Skin epidermis (tissue), 12 donors: ENCODE results near the gene TBX19.
A peak's percentile ranks its signal among the peaks of the same experiment; 100 is the strongest.
"Not testable (repeated sequence)": the region's sequence is repeated elsewhere in the genome, so short reads cannot be mapped to it uniquely, and the experiment has no call there.

Experiments
- H3K27ac ChIP-seq, 21 experiments: fragments of 200-600 bp; sonication (generic) in 11 of 21; one replicate each; pipeline ENCODE4 v1.5.0; 2020; ENCODE audit warnings: mild to moderate bottlenecking in 3 of 21, inconsistent platforms in 2 of 21, moderate library complexity in 2 of 21
- H3K4me3 ChIP-seq, 7 experiments: fragments of 200-600 bp; sonication (generic) in 2 of 7; one replicate each; pipeline ENCODE4 v1.5.0; 2020; ENCODE audit warnings: inconsistent platforms in 2 of 7, mild to moderate bottlenecking in 2 of 7, moderate library complexity in 1 of 7

The TBX19 gene

DNA sequence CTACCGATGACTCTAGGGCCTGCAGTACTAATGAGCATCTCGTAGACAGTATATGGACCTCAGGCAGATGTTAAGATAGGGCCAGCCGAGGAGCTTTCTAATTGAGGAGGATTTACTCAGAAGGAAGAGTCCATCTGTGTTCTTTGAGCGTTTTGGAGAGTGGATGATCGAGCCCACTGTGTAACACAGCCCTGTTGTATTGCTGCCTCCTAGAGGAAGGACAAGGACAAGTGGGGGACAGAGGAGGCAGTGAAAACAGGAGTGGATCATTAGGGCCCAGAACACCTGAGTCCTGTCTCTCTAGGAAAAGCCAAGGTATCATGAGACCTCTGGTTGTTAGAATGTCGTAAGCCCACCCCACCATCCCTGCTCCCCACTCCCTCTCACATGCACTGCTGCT is 62.9 kb downstream of the TBX19 start:
- peak overlapping the region in 4 of 21 experiments; percentile 22 to 56 (median 38) for H3K27ac ChIP-seq
- H3K4me3 ChIP-seq: no peak overlapping the region

DNA sequence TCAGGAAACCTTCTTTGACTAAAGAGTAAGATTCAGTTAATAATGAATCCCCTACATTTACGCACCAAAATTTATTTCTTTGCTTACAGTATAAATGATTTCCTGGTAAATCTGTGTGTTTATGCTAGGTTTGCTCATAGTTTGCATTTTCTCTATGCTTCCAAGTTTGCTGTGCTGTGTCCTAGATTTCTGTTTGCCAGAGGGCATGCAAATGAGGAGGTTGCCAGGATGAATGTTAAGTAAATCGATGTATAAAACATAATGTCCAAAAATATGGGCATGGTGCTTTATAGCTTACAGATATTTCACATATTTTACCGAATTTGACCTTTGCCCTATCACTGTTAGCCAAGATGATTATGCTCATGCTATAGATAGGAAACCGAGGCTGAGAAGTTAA is 63.8 kb downstream of the TBX19 start:
- H3K27ac ChIP-seq: no peak overlapping the region
- no peak overlapping the region for H3K4me3 ChIP-seq

GRCh38 chr1:168345939-168346338 is 65.3 kb downstream of the TBX19 start:
- Histone ChIP-seq H3K27ac (no peak overlapping the region), H3K4me3 (no peak overlapping the region)

- H3K27ac ChIP-seq: peak overlapping the region in 1 of 21 experiments; percentile 62
- H3K4me3 ChIP-seq: no peak overlapping the region
Measured at GRCh38 chr1:168347630-168348029, 67.0 kb downstream of the TBX19 start.

DNA sequence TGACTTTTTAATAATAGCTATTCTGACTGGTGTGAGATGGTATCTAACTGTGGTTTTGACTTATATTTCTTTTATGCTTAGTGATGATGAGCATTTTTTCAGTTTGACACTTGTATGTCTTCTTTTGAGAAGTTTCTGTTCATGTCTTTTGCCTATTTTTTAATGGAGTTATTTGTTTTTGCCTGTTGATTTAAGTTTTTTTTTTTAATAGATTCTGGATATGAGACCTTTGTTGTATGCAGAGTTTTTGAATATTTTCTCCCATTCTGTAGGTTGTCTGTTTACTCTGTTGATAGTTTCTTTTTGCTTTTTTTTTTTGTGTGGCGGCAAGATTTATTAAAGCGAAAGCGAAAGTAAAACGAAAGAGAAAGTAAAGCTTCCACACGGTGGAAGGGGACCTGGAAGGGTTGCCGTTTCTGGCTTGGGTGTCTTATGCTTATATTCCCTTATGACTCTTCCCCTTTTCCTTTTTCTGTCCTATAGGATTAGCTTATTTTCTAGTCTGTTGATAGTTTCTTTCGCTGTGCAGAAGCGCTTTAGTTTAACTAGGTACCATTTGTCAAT is 67.6 kb downstream of the TBX19 start:
- Histone ChIP-seq H3K27ac (peak overlapping the region in 1 of 21 experiments; percentile 62), H3K4me3 (peak overlapping the region in 6 of 7 experiments; percentile 10 to 32 (median 24))

DNA sequence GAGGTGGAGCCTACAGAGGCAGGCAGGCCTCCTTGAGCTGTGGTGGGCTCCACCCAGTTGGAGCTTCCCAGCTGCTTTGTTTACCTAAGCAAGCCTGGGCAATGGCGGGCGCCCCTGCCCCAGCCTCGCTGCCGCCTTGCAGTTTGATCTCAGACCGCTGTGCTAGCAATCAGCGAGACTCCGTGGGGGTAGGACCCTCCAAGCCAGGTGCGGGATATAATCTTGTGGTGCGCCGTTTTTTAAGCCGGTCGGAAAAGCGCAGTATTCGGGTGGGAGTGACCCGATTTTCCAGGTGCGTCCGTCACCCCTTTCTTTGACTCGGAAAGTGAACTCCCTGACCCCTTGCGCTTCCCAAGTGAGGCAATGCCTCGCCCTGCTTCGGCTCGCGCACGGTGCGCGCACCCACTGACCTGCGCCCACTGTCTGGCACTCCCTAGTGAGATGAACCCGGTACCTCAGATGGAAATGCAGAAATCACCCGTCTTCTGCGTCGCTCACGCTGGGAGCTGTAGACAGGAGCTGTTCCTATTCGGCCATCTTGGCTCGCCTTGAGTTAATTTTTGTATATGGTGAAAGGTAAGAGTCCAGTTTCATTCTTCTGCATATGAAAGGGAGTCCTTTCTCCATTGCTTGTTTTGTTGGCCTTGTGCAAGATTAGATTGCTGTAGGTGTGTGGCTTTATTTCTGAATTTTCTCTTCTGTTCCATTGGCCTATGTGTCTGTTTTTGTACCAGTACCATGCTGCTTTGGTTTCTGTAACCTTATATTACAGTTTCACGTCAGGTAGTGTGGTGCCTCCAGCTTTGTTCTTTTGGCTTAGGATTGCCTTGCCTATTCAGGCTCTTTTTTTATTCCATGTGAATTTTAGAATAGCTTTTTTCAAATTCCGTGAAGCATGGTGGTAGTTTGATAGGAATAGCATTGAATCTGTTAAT is 73.9 kb downstream of the TBX19 start:
- H3K27ac ChIP-seq: not testable (repeated sequence)
- peak overlapping the region in 2 of 7 experiments; percentile 5 to 22 for H3K4me3 ChIP-seq

GRCh38 chr1:168360151-168361021 is 79.7 kb downstream of the TBX19 start:
- Histone ChIP-seq H3K27ac (peak overlapping the region in 1 of 21 experiments; percentile 31), H3K4me3 (no peak overlapping the region)

GRCh38 chr1:168361252-168361651 is 80.6 kb downstream of the TBX19 start:
- Histone ChIP-seq H3K27ac (peak overlapping the region in 2 of 21 experiments; percentile 17 to 31), H3K4me3 (no peak overlapping the region)

GRCh38 chr1:168362991-168363390 is 82.3 kb downstream of the TBX19 start:
- Histone ChIP-seq H3K4me3 (no peak overlapping the region), H3K27ac (peak overlapping the region in 2 of 21 experiments; percentile 65 to 66)
